ENCODE results near the gene NEB. TPM values are rescaled to one million over a fixed set of nuclear protein-coding genes. Genes with fewer than 3 reads are reported as not detected.

NEB gene
- total and polyA plus RNA-seq, 4 donors = 2.4 to 8.5 (median 7.1) TPM

GRCh38 chr2:151729415-151729811 lies 4.9 kb downstream of the NEB start:
- peak in 1 of 6 donors; percentile 2 for DNase-seq (ENCODE audit: low read depth in 4 of 6, low spot score in 6 of 6)
- Histone ChIP-seq H3K4me1 (ENCODE audit: control insufficient read depth, insufficient read depth, low read length) (no peaks in the 10 kb centered on the region), H3K4me3 (ENCODE audit: low read depth, low read length) (no peak overlapping the region), H3K9me3 (ENCODE audit: control insufficient read depth, insufficient read depth, low read length) (no peaks in the 10 kb centered on the region), H3K36me3 (ENCODE audit: control insufficient read depth, insufficient read depth, low read length) (no peaks in the 10 kb centered on the region), H3K27ac (ENCODE audit: low read depth, low read length) (no peak overlapping the region), H3K27me3 (ENCODE audit: control insufficient read depth, insufficient read depth, low read length) (no peaks in the 10 kb centered on the region)
- WGBS (ENCODE audit: insufficient coverage) = no CpG with 5 or more reads among the region's 3 CpGs

GRCh38 chr2:151728804-151729414 lies 5.4 kb downstream of the NEB start:
- WGBS (ENCODE audit: insufficient coverage) = no CpG with 5 or more reads among the region's 3 CpGs

DNA sequence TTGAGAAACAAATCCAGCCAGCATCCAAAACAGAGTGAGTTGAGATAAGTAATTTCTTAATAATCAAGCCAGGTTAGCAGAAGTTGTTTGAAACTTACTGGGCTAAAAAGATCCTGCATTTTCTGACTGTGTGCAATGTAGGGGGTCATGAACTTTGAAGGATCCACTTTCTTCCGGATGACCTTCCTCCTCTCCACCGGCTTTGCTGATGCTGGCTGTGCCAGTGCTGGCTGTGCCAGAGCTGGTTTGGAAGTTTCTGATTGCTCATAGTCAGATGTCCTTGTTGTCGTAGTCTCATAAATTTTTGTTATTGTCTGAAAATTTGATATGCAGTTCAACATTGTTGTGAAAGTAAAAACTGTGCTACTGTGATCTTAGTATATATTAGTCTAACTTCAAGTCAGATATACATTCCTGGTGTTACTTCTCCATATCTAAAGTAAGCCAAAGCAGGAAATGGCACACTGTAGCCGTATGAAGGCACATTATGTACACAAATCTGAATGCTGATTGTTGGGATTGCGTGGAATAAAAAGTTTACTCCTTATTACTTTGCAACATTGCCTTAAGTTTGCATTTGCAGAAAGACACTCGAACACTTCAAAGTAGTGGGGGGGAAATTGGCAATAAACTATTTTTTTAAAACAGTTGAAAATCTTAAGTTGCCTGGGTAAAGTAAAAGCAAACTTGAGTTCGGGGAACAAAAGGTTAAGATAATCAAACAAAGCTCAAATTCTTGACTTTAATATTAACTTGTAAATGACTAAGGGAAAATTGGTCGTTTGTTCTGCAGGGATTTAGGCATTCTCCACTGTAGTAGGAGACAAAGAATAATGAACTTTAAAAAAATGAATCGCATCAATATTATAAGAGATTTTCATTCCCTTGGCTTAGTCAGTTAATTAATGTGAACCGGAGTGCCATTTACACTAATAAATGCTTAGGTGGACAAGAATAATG lies 6.4 kb downstream of the NEB start:
- H3K9me3 ChIP-seq (ENCODE audit: control insufficient read depth, insufficient read depth, low read length) = no peaks in the 10 kb centered on the region
- H3K4me3 ChIP-seq (ENCODE audit: low read depth, low read length) = no peak overlapping the region
- no peaks in the 10 kb centered on the region for H3K27me3 ChIP-seq (ENCODE audit: control insufficient read depth, insufficient read depth, low read length)
- no peaks in the 10 kb centered on the region for H3K4me1 ChIP-seq (ENCODE audit: control insufficient read depth, insufficient read depth, low read length)
- DNase-seq (ENCODE audit: low read depth in 4 of 6, low spot score in 6 of 6) = no peak
- 0% methylated on average over 1 of the region's 10 CpGs for WGBS (ENCODE audit: insufficient coverage)
- H3K27ac ChIP-seq (ENCODE audit: low read depth, low read length) = no peak overlapping the region
- H3K36me3 ChIP-seq (ENCODE audit: control insufficient read depth, insufficient read depth, low read length) = no peaks in the 10 kb centered on the region

More at GRCh38 chr2:151728804-151729414, 5.4 kb downstream of the NEB start:
- H3K4me1 ChIP-seq (ENCODE audit: control insufficient read depth, insufficient read depth, low read length) = no peaks in the 10 kb centered on the region
- DNase-seq (ENCODE audit: low read depth in 4 of 6, low spot score in 6 of 6) = peak in 2 of 6 donors; percentile 6 to 73
- no peaks in the 10 kb centered on the region for H3K27me3 ChIP-seq (ENCODE audit: control insufficient read depth, insufficient read depth, low read length)
- no peaks in the 10 kb centered on the region for H3K36me3 ChIP-seq (ENCODE audit: control insufficient read depth, insufficient read depth, low read length)
- no peak overlapping the region for H3K27ac ChIP-seq (ENCODE audit: low read depth, low read length)
- H3K4me3 ChIP-seq (ENCODE audit: low read depth, low read length) = no peak overlapping the region
- no peaks in the 10 kb centered on the region for H3K9me3 ChIP-seq (ENCODE audit: control insufficient read depth, insufficient read depth, low read length)

- H3K4me3 ChIP-seq (ENCODE audit: low read depth, low read length) = no peak overlapping the region
- H3K9me3 ChIP-seq (ENCODE audit: control insufficient read depth, insufficient read depth, low read length) = no peaks in the 10 kb centered on the region
- WGBS (ENCODE audit: insufficient coverage) = 95% methylated on average over 4 of the region's 5 CpGs
- H3K27me3 ChIP-seq (ENCODE audit: control insufficient read depth, insufficient read depth, low read length) = no peaks in the 10 kb centered on the region
- no peak overlapping the region for H3K27ac ChIP-seq (ENCODE audit: low read depth, low read length)
- no peaks in the 10 kb centered on the region for H3K4me1 ChIP-seq (ENCODE audit: control insufficient read depth, insufficient read depth, low read length)
- H3K36me3 ChIP-seq (ENCODE audit: control insufficient read depth, insufficient read depth, low read length) = no peaks in the 10 kb centered on the region
- no peak for DNase-seq (ENCODE audit: low read depth in 4 of 6, low spot score in 6 of 6)
Observed at GRCh38 chr2:151721161-151721560, 13.1 kb downstream of the NEB start.

DNA sequence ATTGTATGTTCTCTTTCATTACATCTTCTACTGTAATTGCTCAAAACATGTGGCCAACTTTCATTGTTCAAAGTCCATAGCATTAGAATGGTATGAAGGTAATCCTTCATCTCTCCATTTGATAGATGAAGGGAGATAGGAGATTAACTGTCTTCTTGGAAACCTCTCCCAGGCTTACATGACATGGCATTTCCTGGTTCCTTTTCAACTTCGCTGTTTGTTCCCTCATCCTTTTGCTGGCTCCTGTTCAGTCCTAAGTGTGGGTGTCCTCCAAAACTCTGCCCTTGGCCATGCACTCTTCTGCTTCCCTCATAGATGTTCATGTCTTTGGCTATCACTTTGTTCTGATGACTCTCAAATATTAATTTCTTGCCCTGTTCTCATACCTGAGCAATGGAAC lies 13.8 kb downstream of the NEB start:
- Histone ChIP-seq H3K9me3 (ENCODE audit: control insufficient read depth, insufficient read depth, low read length) (no peaks in the 10 kb centered on the region), H3K36me3 (ENCODE audit: control insufficient read depth, insufficient read depth, low read length) (no peaks in the 10 kb centered on the region), H3K27ac (ENCODE audit: low read depth, low read length) (no peak overlapping the region), H3K4me1 (ENCODE audit: control insufficient read depth, insufficient read depth, low read length) (no peaks in the 10 kb centered on the region), H3K27me3 (ENCODE audit: control insufficient read depth, insufficient read depth, low read length) (no peaks in the 10 kb centered on the region), H3K4me3 (ENCODE audit: low read depth, low read length) (no peak overlapping the region)
- DNase-seq (ENCODE audit: low read depth in 4 of 6, low spot score in 6 of 6) = no peak
- WGBS (ENCODE audit: insufficient coverage) = 100% methylated on average over 1 of the region's 1 CpG

DNA sequence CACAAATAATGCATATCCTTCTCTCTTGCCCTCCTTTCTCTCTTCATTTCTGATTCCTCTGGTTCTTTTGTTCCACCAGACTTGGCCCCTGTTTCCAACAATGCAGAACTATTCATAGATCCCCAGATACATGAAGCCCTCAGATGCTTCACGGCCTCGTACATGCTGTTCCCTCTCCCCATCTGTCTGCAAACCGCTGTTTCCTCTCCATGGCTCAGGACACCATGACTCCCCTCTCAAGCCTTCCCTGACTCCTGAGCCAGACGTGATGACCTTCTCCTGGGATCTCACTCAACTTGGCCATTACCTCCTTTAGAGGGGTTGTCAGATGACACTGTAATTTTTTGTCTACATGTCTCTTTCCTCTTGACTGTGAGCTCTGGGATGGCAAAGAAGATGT lies 15.5 kb downstream of the NEB start:
- H3K4me1 ChIP-seq (ENCODE audit: control insufficient read depth, insufficient read depth, low read length) = no peaks in the 10 kb centered on the region
- H3K27me3 ChIP-seq (ENCODE audit: control insufficient read depth, insufficient read depth, low read length) = no peaks in the 10 kb centered on the region
- no peak for DNase-seq (ENCODE audit: low read depth in 4 of 6, low spot score in 6 of 6)
- no peak overlapping the region for H3K27ac ChIP-seq (ENCODE audit: low read depth, low read length)
- WGBS (ENCODE audit: insufficient coverage) = 97% methylated on average over 3 of the region's 4 CpGs
- H3K9me3 ChIP-seq (ENCODE audit: control insufficient read depth, insufficient read depth, low read length) = no peaks in the 10 kb centered on the region
- H3K4me3 ChIP-seq (ENCODE audit: low read depth, low read length) = no peak overlapping the region
- no peaks in the 10 kb centered on the region for H3K36me3 ChIP-seq (ENCODE audit: control insufficient read depth, insufficient read depth, low read length)

- H3K9me3 ChIP-seq (ENCODE audit: control insufficient read depth, insufficient read depth, low read length) = no peaks in the 10 kb centered on the region
- H3K27ac ChIP-seq (ENCODE audit: low read depth, low read length) = no peak overlapping the region
- no peaks in the 10 kb centered on the region for H3K36me3 ChIP-seq (ENCODE audit: control insufficient read depth, insufficient read depth, low read length)
- no peak for DNase-seq (ENCODE audit: low read depth in 4 of 6, low spot score in 6 of 6)
- no peak overlapping the region for H3K4me3 ChIP-seq (ENCODE audit: low read depth, low read length)
- no peaks in the 10 kb centered on the region for H3K27me3 ChIP-seq (ENCODE audit: control insufficient read depth, insufficient read depth, low read length)
- H3K4me1 ChIP-seq (ENCODE audit: control insufficient read depth, insufficient read depth, low read length) = no peaks in the 10 kb centered on the region
- WGBS (ENCODE audit: insufficient coverage) = 100% methylated on average over 2 of the region's 2 CpGs
Observed at GRCh38 chr2:151718247-151718646, 16.0 kb downstream of the NEB start.

GRCh38 chr2:151716721-151717120 lies 17.6 kb downstream of the NEB start:
- H3K9me3 ChIP-seq (ENCODE audit: control insufficient read depth, insufficient read depth, low read length) = no peaks in the 10 kb centered on the region
- no peaks in the 10 kb centered on the region for H3K36me3 ChIP-seq (ENCODE audit: control insufficient read depth, insufficient read depth, low read length)
- no peaks in the 10 kb centered on the region for H3K4me1 ChIP-seq (ENCODE audit: control insufficient read depth, insufficient read depth, low read length)
- no CpG with 5 or more reads among the region's 2 CpGs for WGBS (ENCODE audit: insufficient coverage)
- H3K27me3 ChIP-seq (ENCODE audit: control insufficient read depth, insufficient read depth, low read length) = no peaks in the 10 kb centered on the region
- H3K4me3 ChIP-seq (ENCODE audit: low read depth, low read length) = no peak overlapping the region
- no peak overlapping the region for H3K27ac ChIP-seq (ENCODE audit: low read depth, low read length)
- no peak for DNase-seq (ENCODE audit: low read depth in 4 of 6, low spot score in 6 of 6)

GRCh38 chr2:151713291-151713903 lies 20.9 kb downstream of the NEB start:
- DNase-seq (ENCODE audit: low read depth in 4 of 6, low spot score in 6 of 6) = no peak
- Histone ChIP-seq H3K9me3 (ENCODE audit: control insufficient read depth, insufficient read depth, low read length) (no peaks in the 10 kb centered on the region), H3K4me3 (ENCODE audit: low read depth, low read length) (no peak overlapping the region), H3K27me3 (ENCODE audit: control insufficient read depth, insufficient read depth, low read length) (no peaks in the 10 kb centered on the region), H3K27ac (ENCODE audit: low read depth, low read length) (no peak overlapping the region), H3K4me1 (ENCODE audit: control insufficient read depth, insufficient read depth, low read length) (no peaks in the 10 kb centered on the region), H3K36me3 (ENCODE audit: control insufficient read depth, insufficient read depth, low read length) (no peaks in the 10 kb centered on the region)
- 100% methylated on average over 1 of the region's 2 CpGs for WGBS (ENCODE audit: insufficient coverage)
